Kidney glomerular epithelial cell (primary cell): ENCODE data around the gene COLEC11.

ENCODE experiments used
- DNase-seq: peaks from one replicate; lab custom pipeline; 2025; lab: John Stamatoyannopoulos, UW

The COLEC11 gene

GRCh38 chr2:3585261-3586109 is 9.4 kb upstream of the COLEC11 start:
- DNase-seq: no peak

GRCh38 chr2:3586220-3586619 is 8.7 kb upstream of the COLEC11 start:
- no peak for DNase-seq

GRCh38 chr2:3587021-3587420 is 7.9 kb upstream of the COLEC11 start:
- no peak for DNase-seq

- DNase-seq: no peak
Measured at GRCh38 chr2:3587432-3587831, 7.5 kb upstream of the COLEC11 start.

GRCh38 chr2:3588084-3588483 is 6.8 kb upstream of the COLEC11 start:
- DNase-seq: no peak

GRCh38 chr2:3589086-3589485 is 5.8 kb upstream of the COLEC11 start:
- DNase-seq: no peak

GRCh38 chr2:3595404-3595803 is 492 bp downstream of the COLEC11 start:
- no peak for DNase-seq

GRCh38 chr2:3595985-3596384 is 1.1 kb downstream of the COLEC11 start:
- DNase-seq: no peak

- no peak for DNase-seq
Measured at GRCh38 chr2:3596901-3597417, 2.0 kb downstream of the COLEC11 start.

GRCh38 chr2:3597567-3597966 is 2.7 kb downstream of the COLEC11 start:
- DNase-seq: no peak

- DNase-seq: no peak
Measured at GRCh38 chr2:3598197-3598910, 3.4 kb downstream of the COLEC11 start.

GRCh38 chr2:3598912-3599854 is 4.3 kb downstream of the COLEC11 start:
- no peak for DNase-seq

GRCh38 chr2:3600256-3600855 is 5.4 kb downstream of the COLEC11 start:
- DNase-seq: no peak

GRCh38 chr2:3601561-3602271 is 6.8 kb downstream of the COLEC11 start:
- no peak for DNase-seq

- no peak for DNase-seq
Measured at GRCh38 chr2:3602553-3603339, 7.8 kb downstream of the COLEC11 start.

- no peak for DNase-seq
Measured at GRCh38 chr2:3603536-3604206, 8.8 kb downstream of the COLEC11 start.

GRCh38 chr2:3604207-3604877 is 9.4 kb downstream of the COLEC11 start:
- no peak for DNase-seq

GRCh38 chr2:3604991-3605961 is 10.4 kb downstream of the COLEC11 start:
- DNase-seq: no peak
